ENCODE results near the gene SLC13A3.

SLC13A3 gene, protein sequence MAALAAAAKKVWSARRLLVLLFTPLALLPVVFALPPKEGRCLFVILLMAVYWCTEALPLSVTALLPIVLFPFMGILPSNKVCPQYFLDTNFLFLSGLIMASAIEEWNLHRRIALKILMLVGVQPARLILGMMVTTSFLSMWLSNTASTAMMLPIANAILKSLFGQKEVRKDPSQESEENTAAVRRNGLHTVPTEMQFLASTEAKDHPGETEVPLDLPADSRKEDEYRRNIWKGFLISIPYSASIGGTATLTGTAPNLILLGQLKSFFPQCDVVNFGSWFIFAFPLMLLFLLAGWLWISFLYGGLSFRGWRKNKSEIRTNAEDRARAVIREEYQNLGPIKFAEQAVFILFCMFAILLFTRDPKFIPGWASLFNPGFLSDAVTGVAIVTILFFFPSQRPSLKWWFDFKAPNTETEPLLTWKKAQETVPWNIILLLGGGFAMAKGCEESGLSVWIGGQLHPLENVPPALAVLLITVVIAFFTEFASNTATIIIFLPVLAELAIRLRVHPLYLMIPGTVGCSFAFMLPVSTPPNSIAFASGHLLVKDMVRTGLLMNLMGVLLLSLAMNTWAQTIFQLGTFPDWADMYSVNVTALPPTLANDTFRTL

DNA sequence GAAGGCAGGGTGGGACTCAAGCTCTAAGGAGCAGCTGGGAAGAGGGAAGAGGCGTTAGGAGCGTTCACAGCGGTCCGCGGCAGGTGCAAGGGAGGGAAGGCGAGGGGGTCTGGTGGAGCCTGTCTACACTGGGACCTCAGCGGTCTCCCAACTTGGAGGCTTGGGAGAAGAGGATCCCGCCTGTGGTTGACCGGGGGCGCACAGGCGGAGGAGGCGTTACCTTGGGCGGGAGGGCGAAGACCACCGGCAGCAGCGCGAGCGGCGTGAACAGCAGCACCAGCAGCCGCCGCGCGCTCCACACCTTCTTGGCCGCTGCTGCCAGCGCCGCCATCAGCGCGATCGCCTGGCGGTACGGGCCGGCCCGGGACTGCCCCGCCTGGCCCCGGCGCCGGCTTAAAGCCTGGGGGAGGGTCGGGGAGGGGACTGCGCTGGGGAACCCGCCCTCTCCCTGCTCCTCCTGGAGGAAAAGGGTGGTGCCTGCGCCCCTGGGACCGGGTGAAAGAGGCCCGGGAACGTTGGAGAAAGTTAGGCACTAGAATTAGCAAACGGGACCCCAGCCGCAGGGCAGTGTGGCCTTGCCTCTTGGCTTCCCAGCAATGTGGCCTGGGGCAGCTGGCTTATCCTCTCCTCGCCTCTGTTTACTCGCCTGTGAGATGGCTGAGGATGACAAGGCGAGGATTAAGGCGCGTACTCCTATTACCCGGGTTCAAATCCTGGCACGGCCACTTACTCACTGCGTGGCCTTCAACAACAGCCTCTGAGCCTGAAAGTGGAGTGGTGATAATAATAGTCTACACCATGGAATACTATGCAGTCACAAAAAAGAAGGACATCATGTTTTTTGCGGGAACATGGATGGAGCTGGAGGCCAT, at the start of gene SLC13A3:
TSS of gene SLC13A3 (minus strand) at position 369 of the 872 bp plus-strand sequence. CDS start at position 331, 38 bp downstream.
- no peaks in the 10 kb centered on the region for H3K9me3 ChIP-seq (ENCODE audit: control insufficient read depth in 1 of 2, low read length in 2 of 2)
- H3K27ac ChIP-seq (ENCODE audit: low read length) = no peak within 1 kb of the TSS
- H3K4me3 ChIP-seq (ENCODE audit: low read depth in 1 of 2, low read length in 2 of 2) = peak within 1 kb of the TSS in 1 of 2 donors; percentile 54
- H3K4me1 ChIP-seq (ENCODE audit: control insufficient read depth in 1 of 2, insufficient read depth in 2 of 2, low read length in 2 of 2) = peaks cover 0 to 7% of the 10 kb centered on the region in 2 donors
- no peaks in the 10 kb centered on the region for H3K27me3 ChIP-seq (ENCODE audit: low read depth, low read length)
- no peaks in the 10 kb centered on the region for H3K36me3 ChIP-seq (ENCODE audit: control insufficient read depth in 1 of 2, insufficient read depth in 2 of 2, low read length in 2 of 2)

DNA sequence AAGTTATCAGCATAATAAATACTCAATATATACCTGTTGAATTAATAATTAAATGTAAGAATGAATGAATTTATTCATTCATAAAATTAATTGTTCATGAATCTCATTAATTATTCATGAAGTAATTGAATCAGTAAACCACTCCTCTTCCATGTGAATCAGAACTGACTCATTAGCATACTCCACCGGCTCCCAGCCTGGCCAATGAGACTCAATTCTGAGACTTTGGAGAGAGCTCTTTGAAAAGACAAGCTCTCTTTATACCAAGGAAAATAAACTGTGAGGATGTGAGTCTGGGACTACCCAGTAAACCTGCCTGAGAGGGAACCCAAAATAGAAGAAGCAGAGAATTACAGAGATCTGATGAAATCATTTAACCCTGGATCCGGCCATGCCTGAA, 49.8 kb upstream of the SLC13A3 start:
- Histone ChIP-seq H3K4me3 (ENCODE audit: low read depth in 1 of 2, low read length in 2 of 2) (no peak overlapping the region), H3K4me1 (ENCODE audit: control insufficient read depth in 1 of 2, insufficient read depth in 2 of 2, low read length in 2 of 2) (no peaks in the 10 kb centered on the region), H3K9me3 (ENCODE audit: control insufficient read depth in 1 of 2, low read length in 2 of 2) (no peaks in the 10 kb centered on the region), H3K36me3 (ENCODE audit: control insufficient read depth in 1 of 2, insufficient read depth in 2 of 2, low read length in 2 of 2) (no peaks in the 10 kb centered on the region), H3K27me3 (ENCODE audit: low read depth, low read length) (no peaks in the 10 kb centered on the region), H3K27ac (ENCODE audit: low read length) (no peak overlapping the region)

DNA sequence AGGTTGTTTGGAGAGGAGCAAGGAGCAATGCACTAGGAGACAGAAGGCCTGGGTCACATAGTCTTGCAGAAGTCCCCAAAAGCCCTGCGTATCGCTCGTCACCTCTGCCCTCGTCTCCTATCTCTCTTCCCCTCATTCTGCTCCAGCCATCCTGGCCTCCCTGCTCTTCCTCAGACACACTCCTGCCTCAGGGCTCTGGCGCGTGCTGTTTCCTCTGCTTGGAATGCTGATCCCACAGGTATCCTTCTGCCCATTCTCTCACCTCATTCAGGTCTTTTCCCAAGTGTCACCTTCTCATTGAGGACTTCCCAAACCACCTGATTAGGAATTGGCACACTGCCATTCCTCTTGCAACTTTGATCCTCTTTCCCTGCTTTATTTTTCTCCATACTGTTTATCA, 49.2 kb upstream of the SLC13A3 start:
- no peaks in the 10 kb centered on the region for H3K27me3 ChIP-seq (ENCODE audit: low read depth, low read length)
- H3K4me1 ChIP-seq (ENCODE audit: control insufficient read depth in 1 of 2, insufficient read depth in 2 of 2, low read length in 2 of 2) = no peaks in the 10 kb centered on the region
- H3K36me3 ChIP-seq (ENCODE audit: control insufficient read depth in 1 of 2, insufficient read depth in 2 of 2, low read length in 2 of 2) = no peaks in the 10 kb centered on the region
- no peak overlapping the region for H3K27ac ChIP-seq (ENCODE audit: low read length)
- no peak overlapping the region for H3K4me3 ChIP-seq (ENCODE audit: low read depth in 1 of 2, low read length in 2 of 2)
- H3K9me3 ChIP-seq (ENCODE audit: control insufficient read depth in 1 of 2, low read length in 2 of 2) = no peaks in the 10 kb centered on the region

DNA sequence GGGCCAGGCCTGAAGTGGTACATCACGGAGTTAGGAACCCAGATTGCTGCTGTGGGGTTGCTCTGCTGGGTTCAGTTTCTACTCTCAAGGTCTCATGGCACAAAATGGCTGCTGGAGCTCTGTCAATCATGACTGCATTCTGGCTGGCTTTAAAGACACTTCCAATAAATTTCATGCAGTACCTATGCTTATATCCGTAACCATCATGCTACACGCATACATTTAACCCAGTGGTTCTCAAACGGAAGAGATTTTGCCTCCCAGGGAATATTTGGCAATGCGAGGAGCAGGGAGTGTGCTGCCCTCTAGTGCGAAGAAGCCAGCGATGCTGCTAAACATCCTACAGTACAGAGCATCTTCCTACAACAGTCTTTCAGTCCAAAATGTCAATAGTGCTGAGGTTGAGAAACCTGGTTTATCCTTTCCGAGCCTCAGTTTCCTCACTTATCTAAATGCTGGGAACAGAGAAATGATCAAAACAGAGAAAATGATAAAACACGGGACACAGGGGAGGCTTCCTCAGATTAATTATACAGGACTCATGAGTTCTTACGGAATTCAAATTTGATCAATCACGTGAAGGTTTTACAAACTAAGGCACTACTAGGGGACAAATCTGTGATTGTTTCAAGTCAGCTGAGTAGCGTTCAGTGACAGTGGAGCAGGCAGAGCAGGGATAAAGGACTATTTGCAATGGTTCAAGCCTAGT, 48.5 kb upstream of the SLC13A3 start:
- Histone ChIP-seq H3K4me3 (ENCODE audit: low read depth in 1 of 2, low read length in 2 of 2) (no peak overlapping the region), H3K9me3 (ENCODE audit: control insufficient read depth in 1 of 2, low read length in 2 of 2) (no peaks in the 10 kb centered on the region), H3K27me3 (ENCODE audit: low read depth, low read length) (no peaks in the 10 kb centered on the region), H3K4me1 (ENCODE audit: control insufficient read depth in 1 of 2, insufficient read depth in 2 of 2, low read length in 2 of 2) (no peaks in the 10 kb centered on the region), H3K27ac (ENCODE audit: low read length) (no peak overlapping the region), H3K36me3 (ENCODE audit: control insufficient read depth in 1 of 2, insufficient read depth in 2 of 2, low read length in 2 of 2) (no peaks in the 10 kb centered on the region)

DNA sequence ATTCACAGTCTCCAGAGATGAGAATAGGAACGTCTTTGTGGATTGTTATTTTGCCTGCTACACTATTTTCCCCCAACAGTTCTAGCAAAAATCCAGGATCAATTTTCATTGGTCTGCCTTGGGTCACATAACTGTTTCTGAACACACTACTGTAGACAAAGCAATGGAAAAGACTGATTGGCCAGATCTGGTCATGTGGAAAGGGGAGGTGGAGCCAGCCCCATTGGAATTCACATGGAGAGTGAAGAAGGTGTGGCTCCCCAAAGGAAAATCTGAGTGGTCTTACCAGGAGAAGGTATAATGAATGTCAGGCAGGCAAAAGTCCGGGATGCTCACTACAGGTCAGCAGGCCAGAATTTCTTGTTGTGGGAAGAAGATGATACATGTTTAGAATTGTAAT, 47.5 kb upstream of the SLC13A3 start:
- Histone ChIP-seq H3K27me3 (ENCODE audit: low read depth, low read length) (no peaks in the 10 kb centered on the region), H3K4me3 (ENCODE audit: low read depth in 1 of 2, low read length in 2 of 2) (no peak overlapping the region), H3K9me3 (ENCODE audit: control insufficient read depth in 1 of 2, low read length in 2 of 2) (no peaks in the 10 kb centered on the region), H3K4me1 (ENCODE audit: control insufficient read depth in 1 of 2, insufficient read depth in 2 of 2, low read length in 2 of 2) (no peaks in the 10 kb centered on the region), H3K27ac (ENCODE audit: low read length) (no peak overlapping the region), H3K36me3 (ENCODE audit: control insufficient read depth in 1 of 2, insufficient read depth in 2 of 2, low read length in 2 of 2) (no peaks in the 10 kb centered on the region)

DNA sequence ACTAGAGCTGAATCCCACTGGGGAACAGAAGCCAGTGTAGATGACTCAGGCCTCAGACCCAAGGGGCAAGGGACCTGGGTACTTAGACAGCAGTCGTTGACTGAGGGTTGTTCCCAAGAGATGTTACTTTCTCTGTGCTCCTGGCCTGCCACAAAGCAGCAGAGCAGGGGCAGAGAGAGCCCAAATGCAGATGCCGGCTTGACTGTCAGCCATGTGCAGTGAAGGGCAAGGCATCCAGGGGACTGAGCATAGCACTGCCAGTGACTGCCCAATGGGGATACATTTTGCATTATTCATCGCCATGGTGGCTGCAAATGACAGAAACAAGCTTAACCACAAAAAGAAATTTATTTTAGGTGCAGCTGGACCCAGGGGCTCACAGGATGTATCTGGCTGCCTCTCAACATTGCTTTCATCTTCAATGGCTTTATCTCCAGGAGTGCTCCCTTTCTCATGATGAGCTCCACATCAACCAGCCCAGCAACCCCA, 45.6 kb upstream of the SLC13A3 start:
- Histone ChIP-seq H3K27ac (ENCODE audit: low read length) (no peak overlapping the region), H3K4me3 (ENCODE audit: low read depth in 1 of 2, low read length in 2 of 2) (no peak overlapping the region), H3K9me3 (ENCODE audit: control insufficient read depth in 1 of 2, low read length in 2 of 2) (no peaks in the 10 kb centered on the region), H3K27me3 (ENCODE audit: low read depth, low read length) (no peaks in the 10 kb centered on the region), H3K36me3 (ENCODE audit: control insufficient read depth in 1 of 2, insufficient read depth in 2 of 2, low read length in 2 of 2) (no peaks in the 10 kb centered on the region), H3K4me1 (ENCODE audit: control insufficient read depth in 1 of 2, insufficient read depth in 2 of 2, low read length in 2 of 2) (no peaks in the 10 kb centered on the region)

DNA sequence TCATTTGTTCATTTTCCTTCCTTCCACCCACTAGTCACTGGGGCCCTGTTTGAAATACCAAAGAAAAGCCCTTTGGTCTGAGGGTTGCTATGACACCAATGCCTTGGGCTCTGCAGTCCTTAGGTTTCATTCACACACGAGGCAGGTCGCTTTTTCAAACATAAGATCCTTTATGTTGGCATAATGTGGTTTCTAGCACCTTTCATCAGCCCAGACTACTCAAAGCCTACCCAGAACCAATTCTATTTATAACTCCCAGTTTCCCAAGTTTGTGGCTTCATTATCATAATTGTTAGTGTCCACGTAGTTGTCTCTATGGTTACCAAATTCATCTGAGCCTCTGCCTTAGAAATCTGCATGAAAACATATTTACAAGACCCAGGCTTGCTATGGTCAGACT, 44.6 kb upstream of the SLC13A3 start:
- H3K4me1 ChIP-seq (ENCODE audit: control insufficient read depth in 1 of 2, insufficient read depth in 2 of 2, low read length in 2 of 2) = no peaks in the 10 kb centered on the region
- H3K27me3 ChIP-seq (ENCODE audit: low read depth, low read length) = no peaks in the 10 kb centered on the region
- H3K4me3 ChIP-seq (ENCODE audit: low read depth in 1 of 2, low read length in 2 of 2) = no peak overlapping the region
- no peaks in the 10 kb centered on the region for H3K36me3 ChIP-seq (ENCODE audit: control insufficient read depth in 1 of 2, insufficient read depth in 2 of 2, low read length in 2 of 2)
- H3K9me3 ChIP-seq (ENCODE audit: control insufficient read depth in 1 of 2, low read length in 2 of 2) = no peaks in the 10 kb centered on the region
- no peak overlapping the region for H3K27ac ChIP-seq (ENCODE audit: low read length)

DNA sequence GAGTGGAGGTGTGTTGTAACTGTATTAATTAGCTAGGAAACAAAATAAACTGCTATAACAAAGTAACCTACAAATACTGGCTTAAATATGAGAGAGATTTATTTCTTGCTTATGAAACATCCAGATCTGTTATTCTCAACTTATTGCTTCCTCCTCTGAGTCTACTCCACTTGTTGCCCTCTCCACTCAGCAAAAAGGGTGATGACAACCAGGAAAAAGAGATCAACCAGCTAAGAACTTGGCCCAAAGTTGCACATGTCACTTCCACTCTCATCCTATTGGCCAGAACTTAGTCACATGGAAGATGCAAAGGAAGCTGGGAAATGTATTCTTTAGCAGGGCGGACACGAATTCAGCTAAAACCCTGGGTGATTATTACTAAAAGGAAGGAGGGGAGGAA, 43.2 kb upstream of the SLC13A3 start:
- Histone ChIP-seq H3K27me3 (ENCODE audit: low read depth, low read length) (no peaks in the 10 kb centered on the region), H3K4me1 (ENCODE audit: control insufficient read depth in 1 of 2, insufficient read depth in 2 of 2, low read length in 2 of 2) (no peaks in the 10 kb centered on the region), H3K27ac (ENCODE audit: low read length) (no peak overlapping the region), H3K4me3 (ENCODE audit: low read depth in 1 of 2, low read length in 2 of 2) (no peak overlapping the region), H3K36me3 (ENCODE audit: control insufficient read depth in 1 of 2, insufficient read depth in 2 of 2, low read length in 2 of 2) (peaks cover 0 to 3% of the 10 kb centered on the region in 2 donors), H3K9me3 (ENCODE audit: control insufficient read depth in 1 of 2, low read length in 2 of 2) (no peaks in the 10 kb centered on the region)

DNA sequence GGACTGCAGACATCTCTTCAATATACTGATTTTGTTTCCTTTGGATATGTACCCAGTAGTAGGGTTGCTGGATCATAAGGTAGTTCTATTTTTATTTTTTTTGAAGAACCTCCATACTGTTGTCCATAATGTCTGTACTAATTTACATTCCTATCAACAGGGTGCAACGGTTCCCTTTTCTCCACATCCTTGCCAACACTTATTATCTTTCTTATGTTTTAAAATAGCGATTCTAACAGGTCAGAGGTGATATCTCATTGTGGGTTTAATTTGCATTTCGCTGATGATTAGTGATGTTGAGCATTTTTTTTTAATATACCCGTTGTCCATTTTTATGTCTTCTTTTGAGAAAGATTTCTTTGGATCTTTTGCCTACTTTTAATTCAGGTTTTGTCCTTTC, 39.9 kb upstream of the SLC13A3 start:
- H3K27me3 ChIP-seq (ENCODE audit: low read depth, low read length) = no peaks in the 10 kb centered on the region
- no peak overlapping the region for H3K4me3 ChIP-seq (ENCODE audit: low read depth in 1 of 2, low read length in 2 of 2)
- H3K36me3 ChIP-seq (ENCODE audit: control insufficient read depth in 1 of 2, insufficient read depth in 2 of 2, low read length in 2 of 2) = peaks cover 4 to 17% of the 10 kb centered on the region in 2 donors
- no peaks in the 10 kb centered on the region for H3K9me3 ChIP-seq (ENCODE audit: control insufficient read depth in 1 of 2, low read length in 2 of 2)
- no peak overlapping the region for H3K27ac ChIP-seq (ENCODE audit: low read length)
- peaks cover 8 to 24% of the 10 kb centered on the region in 2 donors for H3K4me1 ChIP-seq (ENCODE audit: control insufficient read depth in 1 of 2, insufficient read depth in 2 of 2, low read length in 2 of 2)

DNA sequence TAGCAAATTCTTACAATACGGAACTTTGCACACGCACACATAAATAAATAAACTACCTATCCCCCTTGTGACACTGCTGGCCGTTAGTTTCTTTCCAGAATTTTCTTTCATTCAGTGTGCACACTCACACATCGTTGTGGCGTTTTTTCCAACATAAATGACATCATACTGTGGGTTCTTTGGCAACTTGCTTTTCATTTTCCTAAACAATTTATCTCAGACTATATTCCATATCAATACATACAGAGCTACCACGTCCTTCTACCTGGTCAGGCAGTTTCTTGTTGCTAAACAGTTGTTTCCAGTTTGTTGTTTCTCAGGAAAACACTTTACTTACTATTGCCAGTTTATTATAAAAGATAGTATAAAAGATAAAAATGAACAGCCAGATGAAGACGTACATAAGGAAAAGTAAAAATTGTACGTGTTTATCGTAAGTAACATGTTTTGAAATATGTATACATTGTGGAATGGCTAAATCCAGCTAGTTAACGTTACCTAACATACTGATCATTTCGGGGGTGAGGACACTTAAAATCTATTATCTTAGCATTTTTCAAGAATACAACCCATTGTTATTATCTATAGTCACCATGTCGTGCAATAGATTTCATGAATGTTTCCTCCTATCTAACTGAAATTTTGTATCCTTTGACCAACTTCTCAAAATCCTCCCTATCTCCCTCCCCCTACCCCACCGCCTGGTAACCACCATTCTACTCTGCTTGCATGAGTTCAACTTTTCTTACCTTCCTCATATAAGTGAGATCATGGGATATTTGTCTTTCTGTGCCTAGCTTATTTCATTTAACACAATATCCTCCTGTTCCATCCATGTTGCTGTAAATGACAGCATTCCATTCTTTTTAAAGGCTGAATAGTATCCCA, 39.2 kb upstream of the SLC13A3 start:
- H3K9me3 ChIP-seq (ENCODE audit: control insufficient read depth in 1 of 2, low read length in 2 of 2) = no peaks in the 10 kb centered on the region
- peak overlapping the region; percentile 84 for H3K27ac ChIP-seq (ENCODE audit: low read length)
- H3K27me3 ChIP-seq (ENCODE audit: low read depth, low read length) = no peaks in the 10 kb centered on the region
- H3K4me3 ChIP-seq (ENCODE audit: low read depth in 1 of 2, low read length in 2 of 2) = peak overlapping the region; percentile 81 to 84
- H3K4me1 ChIP-seq (ENCODE audit: control insufficient read depth in 1 of 2, insufficient read depth in 2 of 2, low read length in 2 of 2) = peaks cover 8 to 24% of the 10 kb centered on the region in 2 donors
- H3K36me3 ChIP-seq (ENCODE audit: control insufficient read depth in 1 of 2, insufficient read depth in 2 of 2, low read length in 2 of 2) = peaks cover 4 to 18% of the 10 kb centered on the region in 2 donors

Data from muscle layer of duodenum (tissue), 2 donors.